Measurements from ENCODE around the gene GRID2.
"Not testable (repeated sequence)": the region's sequence is repeated elsewhere in the genome, so short reads cannot be mapped to it uniquely, and the experiment has no call there.

GRID2 gene

DNA sequence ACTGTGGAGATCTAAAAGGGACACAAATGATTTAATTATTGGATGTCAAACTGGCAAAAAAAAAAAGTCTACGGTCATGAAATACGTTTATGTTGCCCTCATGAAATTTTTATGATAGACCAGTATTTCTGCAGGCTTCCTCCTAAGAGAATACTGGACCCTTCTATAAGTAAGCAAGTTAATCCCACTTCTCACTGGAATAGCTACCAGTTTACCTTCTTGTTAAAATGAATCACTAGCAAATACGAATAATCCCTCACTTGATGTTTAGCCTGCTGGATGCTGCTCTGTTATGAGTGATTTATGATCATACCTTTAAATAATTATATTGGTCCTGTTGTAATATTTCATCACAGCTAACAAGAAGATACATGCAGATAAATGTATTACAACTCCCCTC lies 39.6 kb upstream of the GRID2 start:
- Histone ChIP-seq H3K4me1 (ENCODE audit: control insufficient read depth in 5 of 5, insufficient read depth in 5 of 5, low read length in 5 of 5) (peaks cover 0 to 2% (median 0%) of the 10 kb centered on the region in 5 donors), H3K27me3 (ENCODE audit: control insufficient read depth in 5 of 5, insufficient read depth in 4 of 5, low read length in 5 of 5) (no peaks in the 10 kb centered on the region), H3K4me3 (ENCODE audit: low read depth in 1 of 5, low read length in 5 of 5) (no peak overlapping the region), H3K27ac (ENCODE audit: low read depth, low read length) (no peak overlapping the region), H3K9me3 (ENCODE audit: control insufficient read depth in 5 of 5, low read length in 5 of 5) (no peaks in the 10 kb centered on the region), H3K36me3 (ENCODE audit: control insufficient read depth in 5 of 5, insufficient read depth in 5 of 5, low read length in 5 of 5) (no peaks in the 10 kb centered on the region), H3K9ac (ENCODE audit: low read length in 5 of 5) (no peak overlapping the region)

DNA sequence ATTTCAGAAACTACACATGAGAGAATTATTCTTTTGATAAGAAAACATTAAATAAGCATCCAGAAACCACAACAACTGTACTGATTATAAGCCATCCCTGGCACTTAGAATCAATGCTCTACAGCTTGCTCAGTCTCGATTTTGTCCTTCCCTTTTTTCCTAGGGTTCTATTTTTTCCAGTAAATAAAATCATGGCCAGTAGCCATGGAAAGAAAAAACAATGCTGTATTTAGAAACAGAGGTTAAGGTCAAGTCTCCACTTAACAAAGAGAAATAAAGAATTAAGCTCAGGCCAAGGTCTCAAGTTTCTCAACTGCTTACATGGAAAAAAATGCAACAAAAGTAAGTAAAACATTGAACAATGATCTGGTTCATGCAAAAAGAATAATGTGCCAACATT lies 38.7 kb upstream of the GRID2 start:
- Histone ChIP-seq H3K9me3 (ENCODE audit: control insufficient read depth in 5 of 5, low read length in 5 of 5) (no peaks in the 10 kb centered on the region), H3K9ac (ENCODE audit: low read length in 5 of 5) (no peak overlapping the region), H3K4me3 (ENCODE audit: low read depth in 1 of 5, low read length in 5 of 5) (no peak overlapping the region), H3K27me3 (ENCODE audit: control insufficient read depth in 5 of 5, insufficient read depth in 4 of 5, low read length in 5 of 5) (no peaks in the 10 kb centered on the region), H3K4me1 (ENCODE audit: control insufficient read depth in 5 of 5, insufficient read depth in 5 of 5, low read length in 5 of 5) (peaks cover 0 to 2% (median 0%) of the 10 kb centered on the region in 5 donors), H3K27ac (ENCODE audit: low read depth, low read length) (no peak overlapping the region), H3K36me3 (ENCODE audit: control insufficient read depth in 5 of 5, insufficient read depth in 5 of 5, low read length in 5 of 5) (no peaks in the 10 kb centered on the region)

DNA sequence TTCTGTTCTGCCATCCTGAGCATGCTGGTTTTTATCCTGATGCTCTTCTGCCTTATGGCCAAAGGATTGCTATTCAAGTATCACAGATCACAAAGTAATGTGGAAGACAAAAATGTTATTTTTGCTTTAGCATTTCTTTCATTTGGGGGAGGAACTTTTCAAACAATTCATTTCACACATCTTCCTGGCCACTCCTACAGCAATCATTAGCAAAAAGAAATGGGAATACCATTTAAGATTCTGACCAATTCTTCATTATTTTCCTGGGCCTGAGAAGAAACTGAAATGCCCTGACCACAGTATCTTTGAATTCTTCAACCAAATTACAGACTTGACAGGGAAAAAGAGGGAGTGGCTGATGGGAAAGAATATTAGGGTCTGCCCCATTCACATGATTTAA lies 38.0 kb upstream of the GRID2 start:
- peaks cover 0 to 2% (median 0%) of the 10 kb centered on the region in 5 donors for H3K4me1 ChIP-seq (ENCODE audit: control insufficient read depth in 5 of 5, insufficient read depth in 5 of 5, low read length in 5 of 5)
- H3K4me3 ChIP-seq (ENCODE audit: low read depth in 1 of 5, low read length in 5 of 5): no peak overlapping the region
- no peak overlapping the region for H3K9ac ChIP-seq (ENCODE audit: low read length in 5 of 5)
- H3K27ac ChIP-seq (ENCODE audit: low read depth, low read length): no peak overlapping the region
- no peaks in the 10 kb centered on the region for H3K27me3 ChIP-seq (ENCODE audit: control insufficient read depth in 5 of 5, insufficient read depth in 4 of 5, low read length in 5 of 5)
- no peaks in the 10 kb centered on the region for H3K36me3 ChIP-seq (ENCODE audit: control insufficient read depth in 5 of 5, insufficient read depth in 5 of 5, low read length in 5 of 5)
- H3K9me3 ChIP-seq (ENCODE audit: control insufficient read depth in 5 of 5, low read length in 5 of 5): no peaks in the 10 kb centered on the region

DNA sequence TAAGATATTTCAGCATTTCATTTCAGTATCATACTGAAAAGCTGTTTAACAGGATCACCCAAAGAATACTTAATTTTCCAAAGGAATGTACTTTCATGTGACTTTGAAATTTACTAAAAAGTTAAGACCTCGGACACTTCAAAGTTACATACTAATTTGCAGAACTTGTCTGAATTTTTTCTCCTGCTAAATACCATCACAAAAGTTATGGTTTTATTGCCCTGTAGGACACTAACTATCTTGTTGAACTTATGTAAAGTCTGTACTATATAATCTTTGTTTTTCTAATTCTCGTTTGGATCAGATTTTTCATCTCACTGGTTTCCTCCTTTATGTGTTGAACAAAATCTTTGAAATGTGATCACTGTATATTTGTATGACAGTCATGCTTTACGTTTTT lies 37.2 kb upstream of the GRID2 start:
- Histone ChIP-seq H3K9me3 (ENCODE audit: control insufficient read depth in 5 of 5, low read length in 5 of 5) (no peaks in the 10 kb centered on the region), H3K36me3 (ENCODE audit: control insufficient read depth in 5 of 5, insufficient read depth in 5 of 5, low read length in 5 of 5) (no peaks in the 10 kb centered on the region), H3K9ac (ENCODE audit: low read length in 5 of 5) (no peak overlapping the region), H3K27ac (ENCODE audit: low read depth, low read length) (no peak overlapping the region), H3K27me3 (ENCODE audit: control insufficient read depth in 5 of 5, insufficient read depth in 4 of 5, low read length in 5 of 5) (no peaks in the 10 kb centered on the region), H3K4me1 (ENCODE audit: control insufficient read depth in 5 of 5, insufficient read depth in 5 of 5, low read length in 5 of 5) (peaks cover 0 to 2% (median 0%) of the 10 kb centered on the region in 5 donors), H3K4me3 (ENCODE audit: low read depth in 1 of 5, low read length in 5 of 5) (no peak overlapping the region)

DNA sequence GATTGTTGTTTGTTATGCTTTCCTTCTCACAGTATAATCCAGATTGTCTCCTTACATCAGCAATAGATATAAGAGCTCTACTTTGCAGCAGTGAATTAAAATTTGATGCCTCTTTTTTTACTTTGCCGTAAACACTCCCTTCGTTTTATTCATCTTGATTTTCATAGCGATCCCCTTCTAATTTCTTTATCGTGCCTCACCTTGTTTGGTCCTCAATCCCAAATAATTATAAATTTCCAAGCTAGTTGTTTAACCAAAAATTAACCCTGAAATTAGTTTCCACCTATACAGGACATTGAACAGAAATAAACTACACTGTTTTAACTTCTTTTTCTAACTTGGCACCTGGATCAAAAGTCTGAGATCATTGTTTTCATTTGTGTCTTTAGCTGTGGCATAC lies 35.1 kb upstream of the GRID2 start:
- H3K27ac ChIP-seq (ENCODE audit: low read depth, low read length): no peak overlapping the region
- H3K27me3 ChIP-seq (ENCODE audit: control insufficient read depth in 5 of 5, insufficient read depth in 4 of 5, low read length in 5 of 5): no peaks in the 10 kb centered on the region
- no peak overlapping the region for H3K9ac ChIP-seq (ENCODE audit: low read length in 5 of 5)
- H3K4me1 ChIP-seq (ENCODE audit: control insufficient read depth in 5 of 5, insufficient read depth in 5 of 5, low read length in 5 of 5): peaks cover 0 to 2% (median 0%) of the 10 kb centered on the region in 5 donors
- no peak overlapping the region for H3K4me3 ChIP-seq (ENCODE audit: low read depth in 1 of 5, low read length in 5 of 5)
- no peaks in the 10 kb centered on the region for H3K9me3 ChIP-seq (ENCODE audit: control insufficient read depth in 5 of 5, low read length in 5 of 5)
- no peaks in the 10 kb centered on the region for H3K36me3 ChIP-seq (ENCODE audit: control insufficient read depth in 5 of 5, insufficient read depth in 5 of 5, low read length in 5 of 5)

DNA sequence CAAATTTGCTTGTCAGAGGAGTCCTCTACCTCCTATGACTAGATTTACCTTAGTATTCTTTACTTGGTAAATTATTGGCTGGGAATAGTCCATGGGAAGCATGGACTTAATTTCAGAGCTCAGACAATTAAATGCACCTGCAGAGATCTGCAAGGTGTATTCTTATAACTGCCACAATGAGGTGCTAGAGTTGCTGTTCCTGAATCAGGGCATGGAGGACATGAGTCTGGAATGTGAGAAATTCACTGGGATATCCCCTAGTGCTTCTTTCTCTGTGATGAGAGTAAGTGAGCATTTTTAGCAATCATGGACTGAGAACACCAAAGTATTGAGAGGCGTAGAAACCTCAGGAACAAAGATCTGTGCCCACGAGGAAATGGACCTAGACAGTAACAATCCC lies 32.9 kb upstream of the GRID2 start:
- H3K4me3 ChIP-seq (ENCODE audit: low read depth in 1 of 5, low read length in 5 of 5): no peak overlapping the region
- no peaks in the 10 kb centered on the region for H3K27me3 ChIP-seq (ENCODE audit: control insufficient read depth in 5 of 5, insufficient read depth in 4 of 5, low read length in 5 of 5)
- no peaks in the 10 kb centered on the region for H3K4me1 ChIP-seq (ENCODE audit: control insufficient read depth in 5 of 5, insufficient read depth in 5 of 5, low read length in 5 of 5)
- H3K27ac ChIP-seq (ENCODE audit: low read depth, low read length): no peak overlapping the region
- no peaks in the 10 kb centered on the region for H3K36me3 ChIP-seq (ENCODE audit: control insufficient read depth in 5 of 5, insufficient read depth in 5 of 5, low read length in 5 of 5)
- H3K9ac ChIP-seq (ENCODE audit: low read length in 5 of 5): no peak overlapping the region
- no peaks in the 10 kb centered on the region for H3K9me3 ChIP-seq (ENCODE audit: control insufficient read depth in 5 of 5, low read length in 5 of 5)

DNA sequence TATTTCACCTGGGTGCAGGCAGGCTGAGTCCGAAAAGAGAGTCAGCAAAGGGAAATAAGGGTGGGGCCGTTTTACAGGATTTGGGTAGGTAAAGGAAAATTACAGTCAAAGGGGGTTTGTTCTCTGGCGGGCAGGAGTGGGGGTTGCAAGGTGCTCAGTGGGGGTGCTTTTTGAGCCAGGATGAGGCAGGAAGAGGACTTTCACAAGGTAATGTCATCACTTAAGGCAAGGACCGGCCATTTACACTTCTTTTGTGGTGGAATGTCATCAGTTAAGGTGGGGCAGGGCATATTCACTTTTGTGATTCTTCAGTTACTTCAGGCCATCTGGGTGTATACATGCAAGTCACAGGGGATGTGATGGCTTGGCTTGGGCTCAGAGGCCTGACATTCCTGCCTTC lies 32.2 kb upstream of the GRID2 start:
- H3K27me3 ChIP-seq (ENCODE audit: control insufficient read depth in 5 of 5, insufficient read depth in 4 of 5, low read length in 5 of 5); H3K4me3 ChIP-seq (ENCODE audit: low read depth in 1 of 5, low read length in 5 of 5); H3K36me3 ChIP-seq (ENCODE audit: control insufficient read depth in 5 of 5, insufficient read depth in 5 of 5, low read length in 5 of 5); H3K9me3 ChIP-seq (ENCODE audit: control insufficient read depth in 5 of 5, low read length in 5 of 5); H3K27ac ChIP-seq (ENCODE audit: low read depth, low read length); H3K9ac ChIP-seq (ENCODE audit: low read length in 5 of 5); H3K4me1 ChIP-seq (ENCODE audit: control insufficient read depth in 5 of 5, insufficient read depth in 5 of 5, low read length in 5 of 5): not testable (repeated sequence)

DNA sequence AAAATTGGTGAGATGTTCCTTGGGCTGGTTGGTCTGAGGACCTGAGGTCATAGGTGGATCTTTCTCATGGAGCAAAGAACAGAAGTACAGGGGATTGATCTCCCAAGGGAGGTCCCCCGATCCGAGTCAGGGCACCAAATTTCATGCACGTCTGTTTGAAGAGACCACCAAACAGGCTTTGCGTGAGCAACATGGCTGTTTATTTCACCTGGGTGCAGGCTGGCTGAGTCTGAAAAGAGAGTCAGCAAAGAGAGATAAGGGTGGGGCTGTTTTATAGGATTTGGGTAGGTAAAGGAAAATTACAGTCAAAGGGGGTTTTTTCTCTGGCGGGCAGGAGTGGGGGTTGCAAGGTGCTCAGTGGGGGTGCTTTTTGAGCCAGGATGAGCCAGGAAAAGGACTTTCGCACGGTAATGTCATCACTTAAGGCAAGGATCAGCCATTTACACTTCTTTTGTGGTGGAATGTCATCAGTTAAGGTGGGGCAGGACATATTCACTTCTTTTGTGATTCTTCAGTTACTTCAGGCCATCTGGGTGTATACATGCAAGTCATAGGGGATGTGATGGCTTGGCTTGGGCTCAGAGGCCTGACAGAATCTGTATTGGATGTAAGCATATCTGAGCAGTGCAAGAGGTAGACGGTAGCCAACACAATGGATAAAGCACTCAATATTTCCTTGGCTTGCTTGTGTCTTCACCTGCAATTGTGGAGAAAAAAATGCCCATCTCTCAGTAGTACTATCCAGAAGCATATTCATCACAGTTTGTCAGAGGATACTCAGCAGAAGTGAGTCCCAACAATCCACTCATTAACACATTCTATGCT lies 26.5 kb upstream of the GRID2 start:
- H3K27ac ChIP-seq (ENCODE audit: low read depth, low read length); H3K4me1 ChIP-seq (ENCODE audit: control insufficient read depth in 5 of 5, insufficient read depth in 5 of 5, low read length in 5 of 5); H3K9ac ChIP-seq (ENCODE audit: low read length in 5 of 5); H3K9me3 ChIP-seq (ENCODE audit: control insufficient read depth in 5 of 5, low read length in 5 of 5); H3K27me3 ChIP-seq (ENCODE audit: control insufficient read depth in 5 of 5, insufficient read depth in 4 of 5, low read length in 5 of 5); H3K36me3 ChIP-seq (ENCODE audit: control insufficient read depth in 5 of 5, insufficient read depth in 5 of 5, low read length in 5 of 5); H3K4me3 ChIP-seq (ENCODE audit: low read depth in 1 of 5, low read length in 5 of 5): not testable (repeated sequence)

DNA sequence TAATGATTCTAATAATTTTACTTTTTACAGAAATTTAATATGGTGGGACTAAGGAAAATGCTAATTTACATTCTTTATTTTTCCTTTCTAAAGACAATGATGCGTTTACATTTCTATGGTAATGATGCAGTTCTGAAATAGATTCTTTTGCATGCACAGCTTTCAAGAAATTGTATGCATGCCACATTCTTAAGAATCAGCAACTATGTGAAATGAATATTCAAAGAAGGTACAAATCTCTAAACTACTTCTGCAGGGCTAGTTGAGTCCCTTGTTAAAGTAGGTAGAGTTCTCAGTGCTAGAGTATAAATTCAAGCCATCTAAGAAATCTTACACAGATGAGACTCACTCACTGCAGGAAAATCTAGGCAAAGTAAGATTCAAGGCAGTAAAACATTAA lies 24.5 kb upstream of the GRID2 start:
- no peak overlapping the region for H3K27ac ChIP-seq (ENCODE audit: low read depth, low read length)
- H3K36me3 ChIP-seq (ENCODE audit: control insufficient read depth in 5 of 5, insufficient read depth in 5 of 5, low read length in 5 of 5): no peaks in the 10 kb centered on the region
- H3K4me1 ChIP-seq (ENCODE audit: control insufficient read depth in 5 of 5, insufficient read depth in 5 of 5, low read length in 5 of 5): no peaks in the 10 kb centered on the region
- no peaks in the 10 kb centered on the region for H3K9me3 ChIP-seq (ENCODE audit: control insufficient read depth in 5 of 5, low read length in 5 of 5)
- H3K4me3 ChIP-seq (ENCODE audit: low read depth in 1 of 5, low read length in 5 of 5): no peak overlapping the region
- H3K27me3 ChIP-seq (ENCODE audit: control insufficient read depth in 5 of 5, insufficient read depth in 4 of 5, low read length in 5 of 5): no peaks in the 10 kb centered on the region
- no peak overlapping the region for H3K9ac ChIP-seq (ENCODE audit: low read length in 5 of 5)

DNA sequence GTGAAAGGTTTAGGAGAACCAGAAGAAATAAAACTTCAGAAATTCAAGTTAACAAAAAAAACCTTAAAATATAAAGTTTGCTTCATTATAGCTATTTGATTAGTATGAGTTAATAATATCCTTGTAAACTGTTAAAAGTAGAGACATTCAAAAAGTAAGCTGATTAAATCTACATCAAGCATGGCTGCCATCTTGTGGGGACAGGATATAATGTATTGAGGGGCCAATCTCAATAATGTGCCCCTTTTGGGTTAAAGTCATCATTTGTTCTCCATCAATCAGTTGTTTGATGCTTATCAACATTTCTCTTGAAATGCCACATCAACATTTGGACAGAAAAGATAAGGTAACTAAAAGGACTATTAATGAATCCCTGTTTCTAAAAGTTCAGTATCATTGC lies 4.6 kb upstream of the GRID2 start:
- no peaks in the 10 kb centered on the region for H3K36me3 ChIP-seq (ENCODE audit: control insufficient read depth in 5 of 5, insufficient read depth in 5 of 5, low read length in 5 of 5)
- no peak overlapping the region for H3K27ac ChIP-seq (ENCODE audit: low read depth, low read length)
- peaks cover 0 to 8% (median 7%) of the 10 kb centered on the region in 5 donors for H3K4me1 ChIP-seq (ENCODE audit: control insufficient read depth in 5 of 5, insufficient read depth in 5 of 5, low read length in 5 of 5)
- H3K9me3 ChIP-seq (ENCODE audit: control insufficient read depth in 5 of 5, low read length in 5 of 5): no peaks in the 10 kb centered on the region
- peaks cover 3 to 17% (median 12%) of the 10 kb centered on the region in 5 donors for H3K27me3 ChIP-seq (ENCODE audit: control insufficient read depth in 5 of 5, insufficient read depth in 4 of 5, low read length in 5 of 5)
- no peak overlapping the region for H3K4me3 ChIP-seq (ENCODE audit: low read depth in 1 of 5, low read length in 5 of 5)
- H3K9ac ChIP-seq (ENCODE audit: low read length in 5 of 5): no peak overlapping the region

Data from subcutaneous abdominal adipose tissue (tissue), 5 donors.